ENCODE measurements around the gene ANKRD52.

- TF ChIP-seq PATZ1 (CRISPR knock-in tag; IDR thresholded peaks at IDR 0.05; ENCODE audit: borderline replicate concordance) (no peak), ZNF565 (CRISPR knock-in tag; conservative IDR thresholded peaks at IDR 0.05; ENCODE audit: low read depth) (no peak), ZFP30 (CRISPR knock-in tag; IDR thresholded peaks at IDR 0.05) (no peak), ARNTL (CRISPR knock-in tag; IDR thresholded peaks at IDR 0.05; ENCODE audit: borderline replicate concordance, low read depth) (no peak)
These were observed 5.5 kb downstream of the ANKRD52 start for GRCh38 chr12:56252649-56253048.

All from SK-N-SH treated with all-trans-retinoic acid at 6 μM for 48 hours (cell line).